HUES64 (cell line): Measurements from ENCODE around the gene HAL.

Experiments used
- H3K27ac ChIP-seq: 2 replicates; pipeline ENCODE4 v1.7.0; 2013; ENCODE audit warnings: low read depth, low read length, inconsistent platforms
- H3K27me3 ChIP-seq: 2 replicates; pipeline ENCODE4 v1.6.1; 2013; ENCODE audit warnings: mild to moderate bottlenecking, low read length; ENCODE audit not compliant: insufficient read depth
- H3K36me3 ChIP-seq: 2 replicates; pipeline ENCODE4 v1.6.1; 2013; ENCODE audit warnings: mild to moderate bottlenecking, low read length; ENCODE audit not compliant: insufficient read depth
- H3K4me1 ChIP-seq: 2 replicates; pipeline ENCODE4 v1.6.1; 2013; ENCODE audit warnings: mild to moderate bottlenecking, low read length, moderate library complexity; ENCODE audit not compliant: insufficient read depth
- H3K4me3 ChIP-seq: 2 replicates; pipeline ENCODE4 v1.5.1; 2013; ENCODE audit warnings: mild to moderate bottlenecking, low read length, moderate library complexity
- H3K9ac ChIP-seq: 2 replicates; pipeline ENCODE4 v1.6.1; 2013; ENCODE audit warnings: mild to moderate bottlenecking, low read depth, low read length
- H3K9me3 ChIP-seq: 2 replicates; pipeline ENCODE4 v1.6.1; 2013; ENCODE audit warnings: low read depth, low read length; ENCODE audit not compliant: insufficient read depth
- WGBS: fragments of 150-250, 120-280 bp; methylation state at CpG from one replicate; pipeline ENCODE4 v1.1.7; 2013; ENCODE audit warnings: missing lambda C conversion rate; 5-methylcytosine and 5-hydroxymethylcytosine counted together

Gene HAL

DNA sequence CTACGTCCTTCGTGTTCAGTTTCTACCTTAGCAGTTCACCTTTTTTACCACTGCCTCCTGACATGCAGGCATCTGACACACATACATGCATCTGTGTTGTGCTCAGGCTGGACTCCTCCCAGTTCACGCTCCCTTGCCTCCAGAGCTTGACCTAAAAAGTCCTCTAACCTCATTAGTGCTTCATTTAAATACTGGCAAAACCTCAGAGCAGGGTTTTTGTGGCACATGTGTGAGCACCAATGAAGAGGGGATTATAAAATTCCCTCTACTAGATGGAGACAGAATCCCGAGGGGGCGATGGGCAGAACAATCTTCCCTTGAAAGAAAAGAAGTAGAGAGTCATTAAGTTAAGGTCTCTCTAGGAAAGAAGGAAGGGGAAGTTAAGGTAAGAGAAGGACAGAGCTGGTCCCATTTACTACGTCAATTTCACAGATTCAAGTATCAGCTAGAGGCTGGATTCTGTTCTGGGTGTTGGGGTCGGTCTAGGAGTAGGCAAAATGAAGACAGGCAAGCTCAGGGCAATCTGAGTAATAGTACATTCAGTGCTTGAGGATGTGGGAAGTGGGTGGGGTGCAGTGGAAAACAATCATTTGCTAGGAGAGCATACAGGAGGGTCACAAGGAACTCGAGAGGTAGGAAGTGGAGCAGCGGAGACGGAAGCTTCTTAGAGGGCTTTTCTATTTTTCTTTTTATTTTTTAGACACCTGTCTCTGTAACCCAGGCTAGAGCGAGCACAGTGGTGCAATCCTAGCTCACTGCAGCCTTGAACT lies 7.5 kb downstream of the HAL start:
- WGBS = 90% methylated on average over 11 of the region's 11 CpGs
- H3K36me3 ChIP-seq = no peaks in the 10 kb centered on the region
- no peaks in the 10 kb centered on the region for H3K9me3 ChIP-seq
- no peak overlapping the region for H3K4me3 ChIP-seq
- no peaks in the 10 kb centered on the region for H3K27me3 ChIP-seq
- peaks cover 15% of the 10 kb centered on the region for H3K4me1 ChIP-seq
- H3K27ac ChIP-seq = no peak overlapping the region
- H3K9ac ChIP-seq = no peak overlapping the region

DNA sequence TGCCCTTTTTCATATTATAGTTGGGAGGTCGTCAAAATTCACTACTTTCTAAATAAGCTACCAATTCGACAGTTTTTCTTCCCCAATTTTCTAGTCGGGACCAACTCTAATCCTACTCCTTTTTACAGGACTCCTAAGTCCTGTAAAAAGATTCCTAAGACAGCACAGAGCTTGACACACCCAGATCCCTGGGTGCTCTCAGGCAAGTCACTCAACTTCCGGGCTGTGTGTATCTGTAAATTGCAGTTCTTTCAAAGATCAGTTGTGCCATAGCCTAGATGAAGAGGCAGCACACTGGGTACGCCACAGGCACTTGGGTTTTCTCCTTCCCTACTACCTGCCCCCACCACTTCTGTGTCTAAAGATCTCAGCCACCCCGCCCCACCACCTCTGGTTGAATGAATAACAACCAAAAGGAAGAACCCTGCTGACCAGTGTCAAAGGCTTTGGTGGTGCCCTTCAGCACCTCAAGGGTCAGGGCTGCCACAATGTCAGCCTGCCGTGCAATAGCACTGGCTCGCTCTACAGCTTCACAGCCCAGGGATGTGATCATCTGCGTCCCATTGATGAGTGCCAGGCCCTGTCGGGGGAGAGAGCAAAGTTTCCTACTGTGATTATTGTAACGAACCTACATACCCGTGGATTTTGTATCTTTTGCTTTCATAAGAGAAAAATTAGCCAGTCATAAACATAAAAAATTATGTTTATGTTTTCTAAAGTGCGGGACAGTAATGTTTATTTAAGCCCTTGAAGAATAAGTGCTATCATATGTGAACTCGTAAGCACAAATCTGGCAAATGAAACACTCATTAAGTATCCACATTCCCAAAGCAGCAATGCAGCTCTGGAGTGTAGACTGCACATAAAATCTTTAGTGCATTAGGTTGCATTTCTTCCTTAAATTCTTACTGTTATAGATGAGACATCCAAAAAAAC lies 9.2 kb downstream of the HAL start:
- WGBS = 51% methylated on average over 13 of the region's 14 CpGs
- no peaks in the 10 kb centered on the region for H3K36me3 ChIP-seq
- H3K27me3 ChIP-seq = no peaks in the 10 kb centered on the region
- H3K27ac ChIP-seq = 0 out of 2 replicates have a peak overlapping the region, but pooled peaks have one; percentile 28
- no peaks in the 10 kb centered on the region for H3K9me3 ChIP-seq
- no peak overlapping the region for H3K4me3 ChIP-seq
- H3K4me1 ChIP-seq = peaks cover 15% of the 10 kb centered on the region
- H3K9ac ChIP-seq = no peak overlapping the region

DNA sequence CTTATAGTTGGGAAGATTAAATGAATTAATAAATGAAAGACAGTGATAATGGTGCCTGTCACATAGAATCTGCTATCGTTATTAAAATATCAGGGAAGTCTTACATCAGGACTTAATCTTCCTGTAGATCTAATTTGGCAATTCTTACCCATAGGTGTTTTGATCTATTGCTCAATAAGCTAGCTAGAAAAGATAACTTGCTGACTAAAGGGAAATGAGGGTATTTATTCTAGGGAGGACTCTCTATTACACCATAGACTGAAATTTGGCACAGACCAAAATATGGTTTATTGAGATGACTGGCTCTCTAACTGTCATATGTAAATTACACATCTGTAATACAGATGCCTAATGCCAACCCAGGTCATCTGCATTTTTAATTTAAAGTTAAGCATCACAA lies 11.5 kb downstream of the HAL start:
- H3K27ac ChIP-seq = no peak overlapping the region
- H3K9ac ChIP-seq = no peak overlapping the region
- WGBS = 94% methylated on average over 1 of the region's 1 CpG

DNA sequence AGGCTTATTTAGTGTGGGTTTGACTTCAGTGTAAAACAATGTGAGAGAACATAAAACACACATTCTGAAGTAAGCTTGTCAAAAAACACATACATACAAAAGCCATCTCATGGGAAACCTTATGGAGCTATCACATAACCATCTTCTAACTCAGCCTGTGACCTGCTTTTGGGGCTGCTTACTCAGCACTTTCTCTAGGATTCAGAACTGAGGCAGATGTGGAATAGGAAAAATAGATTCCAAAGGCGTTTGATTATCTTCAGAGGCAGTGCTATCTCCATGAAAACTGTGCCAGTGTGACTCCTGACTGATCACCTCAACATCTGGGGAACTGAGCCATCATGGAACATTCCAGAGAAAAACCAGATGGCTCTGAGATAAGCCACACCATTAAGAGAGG lies 13.5 kb downstream of the HAL start:
- 76% methylated on average over 1 of the region's 1 CpG for WGBS
- H3K9me3 ChIP-seq = no peaks in the 10 kb centered on the region
- H3K27me3 ChIP-seq = no peaks in the 10 kb centered on the region
- no peak overlapping the region for H3K27ac ChIP-seq
- peaks cover 15% of the 10 kb centered on the region for H3K4me1 ChIP-seq
- H3K4me3 ChIP-seq = no peak overlapping the region
- no peaks in the 10 kb centered on the region for H3K36me3 ChIP-seq
- H3K9ac ChIP-seq = no peak overlapping the region

More for the DNA sequence above, 11.5 kb downstream of the HAL start:
- no peaks in the 10 kb centered on the region for H3K27me3 ChIP-seq
- no peaks in the 10 kb centered on the region for H3K9me3 ChIP-seq
- no peaks in the 10 kb centered on the region for H3K36me3 ChIP-seq
- H3K4me1 ChIP-seq = peaks cover 15% of the 10 kb centered on the region
- H3K4me3 ChIP-seq = no peak overlapping the region

DNA sequence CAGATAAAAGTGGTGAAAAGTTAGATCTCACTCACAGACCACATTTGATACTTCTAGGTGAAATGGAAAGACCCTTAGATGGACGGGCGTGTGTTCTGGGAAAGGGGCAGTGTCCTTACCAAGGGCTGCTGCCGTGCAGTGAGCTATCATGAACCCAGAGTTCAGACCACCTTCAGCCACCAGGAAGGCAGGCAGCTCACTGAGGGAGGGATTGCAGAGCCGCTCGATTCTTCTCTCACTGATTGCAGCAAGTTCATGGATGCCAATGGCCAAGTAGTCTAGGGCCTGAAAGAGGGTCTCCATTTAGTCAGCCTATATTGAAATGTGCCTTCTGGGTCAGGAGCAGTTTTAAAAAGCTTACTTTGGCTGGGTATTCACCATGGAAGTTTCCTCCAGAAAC lies 15.7 kb downstream of the HAL start:
- no peaks in the 10 kb centered on the region for H3K27me3 ChIP-seq
- no peak overlapping the region for H3K4me3 ChIP-seq
- H3K9ac ChIP-seq = no peak overlapping the region
- no peaks in the 10 kb centered on the region for H3K9me3 ChIP-seq
- H3K4me1 ChIP-seq = no peaks in the 10 kb centered on the region
- H3K36me3 ChIP-seq = no peaks in the 10 kb centered on the region
- 92% methylated on average over 5 of the region's 5 CpGs for WGBS
- no peak overlapping the region for H3K27ac ChIP-seq

DNA sequence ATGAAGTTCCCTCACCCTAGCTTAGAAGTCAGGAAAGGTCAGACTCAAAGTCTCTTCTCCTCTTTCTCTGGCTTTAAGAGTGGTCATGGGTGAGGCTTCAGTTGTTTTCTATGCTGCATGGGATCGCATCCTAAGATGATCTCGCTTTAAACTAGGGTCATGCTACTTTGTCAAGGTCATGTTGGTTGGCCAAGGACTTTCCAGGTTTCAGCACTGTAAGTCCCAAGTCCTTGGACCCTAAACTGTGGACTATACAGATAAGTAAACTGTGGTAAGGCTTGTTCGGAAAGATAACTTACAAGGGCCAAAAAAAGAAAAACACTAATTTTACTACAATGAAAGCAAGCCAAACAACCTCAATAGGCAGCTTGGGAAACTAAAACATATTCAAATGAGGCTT lies 17.4 kb downstream of the HAL start:
- no peak overlapping the region for H3K9ac ChIP-seq
- WGBS = 95% methylated on average over 3 of the region's 3 CpGs
- no peak overlapping the region for H3K27ac ChIP-seq
- H3K4me3 ChIP-seq = no peak overlapping the region
- H3K9me3 ChIP-seq = no peaks in the 10 kb centered on the region
- no peaks in the 10 kb centered on the region for H3K36me3 ChIP-seq
- no peaks in the 10 kb centered on the region for H3K4me1 ChIP-seq
- H3K27me3 ChIP-seq = no peaks in the 10 kb centered on the region

DNA sequence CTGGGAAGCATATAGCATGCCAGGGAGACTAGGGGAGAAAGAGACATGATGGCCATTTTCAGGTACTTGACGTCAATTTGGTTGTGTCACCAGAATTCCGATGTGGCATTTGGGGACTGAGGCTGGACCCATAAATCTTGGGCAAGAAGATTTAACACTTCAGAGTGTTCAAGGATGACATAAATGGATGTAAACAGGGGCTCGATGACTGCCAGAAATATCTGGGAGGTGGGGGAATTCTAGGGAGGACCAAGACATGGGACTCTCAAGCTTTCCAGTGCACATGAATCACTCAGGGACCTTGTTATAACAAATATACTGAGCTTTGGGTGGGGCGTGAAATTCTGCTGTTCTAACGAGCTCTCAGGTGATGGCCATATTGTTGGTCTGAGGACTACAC lies 17.8 kb downstream of the HAL start:
- WGBS = 93% methylated on average over 5 of the region's 5 CpGs
- no peaks in the 10 kb centered on the region for H3K27me3 ChIP-seq
- H3K36me3 ChIP-seq = no peaks in the 10 kb centered on the region
- H3K9ac ChIP-seq = no peak overlapping the region
- H3K4me1 ChIP-seq = no peaks in the 10 kb centered on the region
- H3K27ac ChIP-seq = no peak overlapping the region
- no peaks in the 10 kb centered on the region for H3K9me3 ChIP-seq
- no peak overlapping the region for H3K4me3 ChIP-seq

DNA sequence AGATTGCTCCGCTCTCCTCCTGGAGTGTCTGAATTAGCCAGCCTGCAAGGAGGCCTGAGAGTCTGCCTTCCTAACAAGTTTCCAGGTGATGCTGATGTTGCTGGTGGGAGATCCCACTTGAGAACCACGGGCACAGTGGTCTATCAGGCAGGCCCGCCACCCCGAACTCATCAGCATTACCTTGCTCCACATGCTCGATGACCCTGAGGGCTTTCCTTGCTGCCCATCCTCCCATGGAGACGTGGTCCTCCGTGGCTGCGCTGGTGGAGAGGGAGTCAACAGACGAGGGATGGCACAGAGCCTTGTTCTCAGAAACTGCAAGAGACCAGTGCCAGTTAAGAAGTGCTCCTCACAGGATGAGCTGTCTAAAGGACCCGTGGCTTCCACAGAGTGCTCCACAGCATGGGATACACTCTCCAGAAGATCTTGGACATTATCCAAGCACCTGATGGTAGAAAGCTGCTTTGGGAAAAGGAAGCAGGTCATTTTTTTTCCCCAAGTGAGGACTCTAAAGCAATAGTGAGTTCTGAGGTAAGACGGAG lies 18.3 kb downstream of the HAL start:
- no peaks in the 10 kb centered on the region for H3K9me3 ChIP-seq
- no peak overlapping the region for H3K4me3 ChIP-seq
- H3K27me3 ChIP-seq = no peaks in the 10 kb centered on the region
- WGBS = 92% methylated on average over 11 of the region's 11 CpGs
- no peak overlapping the region for H3K27ac ChIP-seq
- H3K9ac ChIP-seq = no peak overlapping the region
- no peaks in the 10 kb centered on the region for H3K4me1 ChIP-seq
- H3K36me3 ChIP-seq = no peaks in the 10 kb centered on the region

DNA sequence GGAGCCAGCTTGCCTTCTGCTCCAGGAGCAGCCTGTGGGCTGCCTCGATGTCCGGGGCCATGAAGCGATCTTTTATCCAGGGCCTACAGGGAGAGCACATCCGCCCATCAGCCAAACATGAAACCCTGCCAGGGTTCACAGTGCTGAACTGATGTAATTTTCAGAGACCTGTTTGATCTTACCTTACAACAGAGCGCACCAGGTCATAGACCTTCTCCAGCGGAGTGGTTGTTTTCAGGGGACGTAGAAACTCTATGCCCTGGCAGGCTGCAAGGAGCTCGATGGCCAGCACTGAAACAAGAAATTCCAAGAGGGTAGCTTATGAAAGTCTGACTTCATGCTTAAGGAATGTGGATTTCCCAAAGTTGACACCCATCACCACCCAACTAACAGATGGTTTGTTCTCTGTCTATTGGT lies 19.7 kb downstream of the HAL start:
- 93% methylated on average over 8 of the region's 8 CpGs for WGBS
- H3K27me3 ChIP-seq = no peaks in the 10 kb centered on the region
- no peak overlapping the region for H3K9ac ChIP-seq
- H3K4me1 ChIP-seq = peaks cover 3% of the 10 kb centered on the region; the same call in 1 of the 2 replicates
- H3K9me3 ChIP-seq = no peaks in the 10 kb centered on the region
- H3K27ac ChIP-seq = no peak overlapping the region
- H3K4me3 ChIP-seq = no peak overlapping the region
- no peaks in the 10 kb centered on the region for H3K36me3 ChIP-seq

DNA sequence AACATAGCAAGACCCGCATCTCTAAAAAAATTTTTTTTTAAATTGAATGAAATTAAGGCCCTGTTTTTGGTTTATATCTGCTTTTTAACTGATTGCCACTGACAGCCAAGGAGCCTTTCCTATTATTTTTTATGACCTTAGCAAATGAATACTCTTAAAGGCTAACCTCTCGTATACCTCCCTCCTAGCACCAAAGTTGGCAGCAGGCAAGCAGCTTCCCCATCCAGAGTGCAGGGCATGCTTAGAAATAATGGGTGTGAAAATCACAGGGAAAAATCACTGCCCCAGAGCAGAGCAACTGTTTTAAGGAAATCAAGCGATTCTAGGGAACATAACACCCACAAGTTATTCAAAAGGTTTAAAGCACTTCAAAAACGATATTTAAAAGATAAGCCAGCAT lies 20.7 kb downstream of the HAL start:
- H3K27ac ChIP-seq = no peak overlapping the region
- H3K36me3 ChIP-seq = no peaks in the 10 kb centered on the region
- H3K9ac ChIP-seq = no peak overlapping the region
- WGBS = 89% methylated on average over 4 of the region's 4 CpGs
- peaks cover 11% of the 10 kb centered on the region for H3K4me1 ChIP-seq
- H3K9me3 ChIP-seq = no peaks in the 10 kb centered on the region
- no peak overlapping the region for H3K4me3 ChIP-seq
- H3K27me3 ChIP-seq = no peaks in the 10 kb centered on the region

DNA sequence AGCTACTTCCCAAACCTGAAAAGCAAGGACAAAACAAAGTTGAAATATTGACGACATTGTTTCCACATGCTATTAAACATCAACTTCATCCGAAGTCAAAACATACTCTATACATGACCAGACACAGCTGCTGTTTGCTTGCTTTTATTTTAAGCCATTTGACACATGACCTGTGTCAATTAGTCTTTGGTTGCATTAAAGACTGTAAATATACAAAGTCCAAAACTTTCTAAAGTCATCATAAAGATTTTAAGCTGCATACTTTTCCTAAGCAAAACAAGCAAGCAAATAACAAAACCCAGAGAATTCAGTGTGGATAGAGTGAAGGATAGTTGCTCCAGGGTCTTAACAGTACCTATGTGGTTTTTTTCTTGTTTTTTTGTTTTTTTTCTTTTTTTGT lies 21.8 kb downstream of the HAL start:
- Histone ChIP-seq H3K27me3 (no peaks in the 10 kb centered on the region), H3K36me3 (no peaks in the 10 kb centered on the region), H3K4me1 (peaks cover 13% of the 10 kb centered on the region), H3K4me3 (no peak overlapping the region), H3K27ac (no peak overlapping the region), H3K9ac (no peak overlapping the region), H3K9me3 (no peaks in the 10 kb centered on the region)
- 91% methylated on average over 2 of the region's 2 CpGs for WGBS
